Right lobe of liver (tissue), 4 donors: ENCODE measurements around the gene FOLH1.
"Not testable (repeated sequence)": the region's sequence is repeated elsewhere in the genome, so short reads cannot be mapped to it uniquely, and the experiment has no call there.

ENCODE experiments used
- CTCF ChIP-seq, 4 donors: fragments of 200-600 bp in 3 of 4; fragments of 450-650 bp in 1 of 4; IDR thresholded peaks; one replicate each; pipeline versions ENCODE4 v1.5.1 to v1.8.0; 2016 to 2022; ENCODE audit warnings: antibody characterized with exemption in 4 of 4, mild to moderate bottlenecking in 2 of 4
- POLR2A ChIP-seq: fragments of 450-650 bp; IDR thresholded peaks from one replicate; pipeline ENCODE4 v1.6.1; 2017; ENCODE audit warnings: antibody characterized with exemption, mild to moderate bottlenecking
- donor health status: DM: no; HTN: no; CAD: no.
- donor health status: DM: no; HTN: no; CAD: no.
- donor health status: DM: no; HTN: yes; CAD: no.

GRCh38 chr11:49102356-49102755 is 106.0 kb downstream of the FOLH1 start:
- TF ChIP-seq POLR2A; CTCF (IDR thresholded peaks at IDR 0.05): not testable (repeated sequence)
